Measurements from ENCODE around the gene GJA1. TPM values are rescaled to one million over a fixed set of nuclear protein-coding genes. Genes with fewer than 3 reads are reported as not detected.

GJA1 gene
- total and polyA plus RNA-seq, 2 of the 13 experiments (the other 11 are each of a cell fraction or from before 2014, with no cell fraction given), result not detected

GRCh38 chr6:121463087-121463486 lies 27.6 kb downstream of the GJA1 start:
- POLR2A ChIA-PET, result no interaction called here
- Histone ChIP-seq H3K79me2 (ENCODE audit: insufficient read depth, low read length) (no peaks in the 10 kb centered on the region), H3K4me1 (ENCODE audit: insufficient read depth, low read length) (no peaks in the 10 kb centered on the region), H3K9ac (ENCODE audit: insufficient read depth, low read depth, low read length) (no peak overlapping the region), H3K4me2 (ENCODE audit: low read depth, low read length) (no peak overlapping the region), H2AFZ (ENCODE audit: low read length) (no peak overlapping the region), H3K27me3 (ENCODE audit: control insufficient read depth in 1 of 2, insufficient read depth in 2 of 2, low read length in 2 of 2) (no peaks in the 10 kb centered on the region), H3K9me3 (ENCODE audit: low read length) (no peaks in the 10 kb centered on the region), H3K4me3 (replicated peaks in 1 of 3; ENCODE audit: insufficient read depth in 1 of 3, low read depth in 2 of 3, low read length in 3 of 3) (no peak overlapping the region), H3K27ac (ENCODE audit: extremely low read length, insufficient read depth, low read length) (no peak overlapping the region), H3K36me3 (replicated peaks in 1 of 2; ENCODE audit: control insufficient read depth in 1 of 2, insufficient read depth in 2 of 2, low read length in 2 of 2) (no peaks in the 10 kb centered on the region), H4K20me1 (ENCODE audit: insufficient read depth, low read length) (no peaks in the 10 kb centered on the region)
- in situ Hi-C loops (cut with HindIII; ENCODE audit: extremely low pct_ligation_motif_present, low pct_unique_long_range_greater_than_20kb) (no loop called here), intact Hi-C loops (cut with micrococcal nuclease; ENCODE audit: unreplicated experiment) (no loop called here)
- TF ChIP-seq ZMAT5 (CRISPR knock-in tag; IDR thresholded peaks at IDR 0.05; ENCODE audit: borderline replicate concordance, low read depth), result no peak
- TF ChIP-seq ZNF879 (CRISPR knock-in tag; IDR thresholded peaks at IDR 0.05), result no peak
- 29% methylated on average over 3 of the region's 3 CpGs for WGBS (ENCODE audit: low lambda C conversion rate)
- no TSS peak for BruUV-seq (replicated peaks)
- DNase-seq (ENCODE audit: low spot score) (no peak), FAIRE-seq (no peak), ATAC-seq (no peak)
- CTCF ChIA-PET (ENCODE audit: low intra/inter-chr PET ratio, low total read pairs), result no interaction called here

GRCh38 chr6:121465101-121465500 lies 29.7 kb downstream of the GJA1 start:
- CTCF ChIA-PET (ENCODE audit: low intra/inter-chr PET ratio, low total read pairs), result no interaction called here

More at GRCh38 chr6:121465101-121465500, 29.7 kb downstream of the GJA1 start:
- Histone ChIP-seq H3K36me3 (replicated peaks in 1 of 2; ENCODE audit: control insufficient read depth in 1 of 2, insufficient read depth in 2 of 2, low read length in 2 of 2) (no peaks in the 10 kb centered on the region), H3K27me3 (ENCODE audit: control insufficient read depth in 1 of 2, insufficient read depth in 2 of 2, low read length in 2 of 2) (no peaks in the 10 kb centered on the region), H2AFZ (ENCODE audit: low read length) (no peak overlapping the region), H3K27ac (ENCODE audit: extremely low read length, insufficient read depth, low read length) (no peak overlapping the region), H3K4me1 (ENCODE audit: insufficient read depth, low read length) (no peaks in the 10 kb centered on the region), H3K4me3 (replicated peaks in 1 of 3; ENCODE audit: insufficient read depth in 1 of 3, low read depth in 2 of 3, low read length in 3 of 3) (no peak overlapping the region), H3K9me3 (ENCODE audit: low read length) (no peaks in the 10 kb centered on the region), H3K79me2 (ENCODE audit: insufficient read depth, low read length) (no peaks in the 10 kb centered on the region), H3K9ac (ENCODE audit: insufficient read depth, low read depth, low read length) (no peak overlapping the region), H4K20me1 (ENCODE audit: insufficient read depth, low read length) (no peaks in the 10 kb centered on the region), H3K4me2 (ENCODE audit: low read depth, low read length) (no peak overlapping the region)
- ATAC-seq (peak; percentile 53; the same call in 2 of the 3 replicates), FAIRE-seq (no peak), DNase-seq (ENCODE audit: low spot score) (no peak)
- in situ Hi-C loops (cut with HindIII; ENCODE audit: extremely low pct_ligation_motif_present, low pct_unique_long_range_greater_than_20kb), result no loop called here
- intact Hi-C loops (cut with micrococcal nuclease; ENCODE audit: unreplicated experiment), result no loop called here
- TF ChIP-seq ZNF20 (CRISPR knock-in tag; IDR thresholded peaks at IDR 0.05) (no peak), SMARCC2 (IDR thresholded peaks at IDR 0.05) (no peak)
- POLR2A ChIA-PET, result no interaction called here
- WGBS (ENCODE audit: low lambda C conversion rate), result 13% methylated on average over 6 of the region's 6 CpGs
- BruUV-seq (replicated peaks), result no TSS peak
